GM23248 (cell line): Measurements from ENCODE around the gene CRACDL. TPM values are rescaled to one million over a fixed set of nuclear protein-coding genes. Genes with fewer than 3 reads are reported as not detected.

Experiments used
- DNase-seq: peaks from one replicate; pipeline ENCODE4 v3.0.0-alpha.2; 2015
- H2AFZ ChIP-seq: fragments of 200-600 bp; sonication (generic); 2 replicates; pipeline ENCODE4 v1.6.1; 2016; ENCODE audit warnings: antibody characterized with exemption
- H3F3A ChIP-seq: fragments of 200-600 bp; sonication (generic); 2 replicates; pipeline ENCODE4 v1.6.1; 2016; ENCODE audit warnings: mild to moderate bottlenecking, antibody characterized with exemption, mixed run types; ENCODE audit not compliant: insufficient read depth
- H3K27ac ChIP-seq: fragments of 200-600 bp; sonication (generic); 2 replicates; pipeline ENCODE4 v1.5.1; 2016; ENCODE audit warnings: mild to moderate bottlenecking
- H3K27me3 ChIP-seq: fragments of 200-600 bp; sonication (generic); replicated peaks from 2 replicates; pipeline ENCODE4 v1.6.1; 2016; ENCODE audit warnings: mild to moderate bottlenecking; ENCODE audit not compliant: insufficient read depth
- H3K36me3 ChIP-seq: fragments of 200-600 bp; sonication (generic); 2 replicates; pipeline ENCODE4 v1.6.1; 2016; ENCODE audit warnings: low read depth, mild to moderate bottlenecking
- H3K4me1 ChIP-seq: fragments of 200-600 bp; sonication (generic); 2 replicates; pipeline ENCODE4 v1.6.1; 2016; ENCODE audit warnings: mild to moderate bottlenecking; ENCODE audit not compliant: insufficient read depth
- H3K4me2 ChIP-seq: fragments of 200-600 bp; sonication (generic); one replicate; pipeline ENCODE4 v1.6.1; 2016; ENCODE audit warnings: mild to moderate bottlenecking; ENCODE audit not compliant: unreplicated experiment
- H3K4me3 ChIP-seq: fragments of 200-600 bp; sonication (generic); 2 replicates; pipeline ENCODE4 v1.5.1; 2016; ENCODE audit warnings: mild to moderate bottlenecking
- H3K79me2 ChIP-seq: fragments of 200-600 bp; sonication (generic); 2 replicates; pipeline ENCODE4 v1.6.1; 2016; ENCODE audit warnings: mild to moderate bottlenecking; ENCODE audit not compliant: insufficient read depth
- H3K9ac ChIP-seq: fragments of 200-600 bp; sonication (generic); 2 replicates; pipeline ENCODE4 v1.6.1; 2016; ENCODE audit warnings: mild to moderate bottlenecking
- H3K9me2 ChIP-seq: fragments of 200-600 bp; sonication (generic); 2 replicates; pipeline ENCODE4 v1.6.1; 2016; ENCODE audit warnings: mixed run types, mild to moderate bottlenecking, moderate library complexity; ENCODE audit not compliant: insufficient read depth
- H3K9me3 ChIP-seq: fragments of 200-600 bp; sonication (generic); one replicate; pipeline ENCODE4 v1.6.1; 2017; ENCODE audit warnings: low read depth
- H4K20me1 ChIP-seq: fragments of 200-600 bp; sonication (generic); 2 replicates; pipeline ENCODE4 v1.6.0; 2016; ENCODE audit not compliant: insufficient read depth
- EZH2 ChIP-seq: fragments of 200-600 bp; sonication (generic); IDR thresholded peaks from 2 replicates; pipeline ENCODE4 v1.6.1; 2018; ENCODE audit warnings: antibody characterized with exemption, mild to moderate bottlenecking; ENCODE audit not compliant: insufficient read depth, poor library complexity, severe bottlenecking
- EZH2phosphoT487 ChIP-seq: fragments of 200-600 bp; sonication (generic); IDR thresholded peaks from 2 replicates; pipeline ENCODE4 v1.6.1; 2018; ENCODE audit warnings: antibody characterized with exemption, moderate library complexity, mild to moderate bottlenecking, low read depth; ENCODE audit not compliant: insufficient read depth
- WGBS, 2 experiments: methylation state at CpG; one replicate each; pipeline ENCODE4 v1.1.6; 2015 to 2017; ENCODE audit warnings: low lambda C conversion rate in 2 of 2, low coverage in 1 of 2; ENCODE audit errors: missing lambda C conversion rate in 2 of 2; 5-methylcytosine and 5-hydroxymethylcytosine counted together
- in situ Hi-C: fragments of 300-500 bp; cut with MboI; formaldehyde crosslinking; loops from 2 replicates; pipeline ENCODE4 v1.15.0; 2020
- polyA plus RNA-seq: library from polyadenylated mRNA; unstranded; fragments of >200 nt; fragmentation: Nextera tagmentation; extraction: Ambion mirVana; gene quantifications from 2 replicates; pipeline ENCODE4 v1.2.1, GENCODE V29; 2016
- total RNA-seq: library from RNA; depleted of rRNA; stranded (reverse); fragments of >200 nt; shearing (Covaris generic); gene quantifications from 2 replicates; pipeline ENCODE4 v1.2.3, GENCODE V29; 2014

Gene CRACDL
- total and polyA plus RNA-seq, 2 experiments from 2014 or later: not detected

- no peaks in the 10 kb centered on the region for H4K20me1 ChIP-seq
- in situ Hi-C loops: no loop called here
- H3K79me2 ChIP-seq: no peaks in the 10 kb centered on the region
- H3K27ac ChIP-seq: no peak overlapping the region
- H3K4me3 ChIP-seq: no peak overlapping the region
- no peak for DNase-seq
- TF ChIP-seq EZH2 (no peak), EZH2phosphoT487 (no peak)
- no peak overlapping the region for H3K9ac ChIP-seq
- no peaks in the 10 kb centered on the region for H3K9me2 ChIP-seq
- H3K4me2 ChIP-seq: no peak overlapping the region
- peaks cover 8% of the 10 kb centered on the region; the same call in 1 of the 2 replicates for H3K27me3 ChIP-seq
- no peaks in the 10 kb centered on the region for H3K4me1 ChIP-seq
- no peaks in the 10 kb centered on the region for H3K36me3 ChIP-seq
- 0 out of 2 replicates have a peak, but pooled peaks cover 4% of the 10 kb centered on the region for H3F3A ChIP-seq
- H2AFZ ChIP-seq: no peak overlapping the region
- H3K9me3 ChIP-seq: no peaks in the 10 kb centered on the region
- WGBS, 2 experiments: 78 to 95% methylated on average over 4 of the region's 4 CpGs
These were observed 171.5 kb downstream of the CRACDL start for GRCh38 chr2:98764499-98764898.

- TF ChIP-seq EZH2: no peak
- TF ChIP-seq EZH2phosphoT487: no peak
- H3K9ac ChIP-seq: no peak overlapping the region
- no peak overlapping the region for H3K4me3 ChIP-seq
- H3K9me3 ChIP-seq: no peaks in the 10 kb centered on the region
- H3K4me2 ChIP-seq: no peak overlapping the region
- H3K36me3 ChIP-seq: no peaks in the 10 kb centered on the region
- H3K27me3 ChIP-seq: peaks cover 8% of the 10 kb centered on the region; the same call in 1 of the 2 replicates
- DNase-seq: no peak
- H4K20me1 ChIP-seq: no peaks in the 10 kb centered on the region
- H3K4me1 ChIP-seq: peaks cover 2% of the 10 kb centered on the region; the same call in 1 of the 2 replicates
- H3K9me2 ChIP-seq: no peaks in the 10 kb centered on the region
- 46 to 48% methylated on average over 6 of the region's 6 CpGs for WGBS, 2 experiments
- H2AFZ ChIP-seq: no peak overlapping the region
- H3K79me2 ChIP-seq: no peaks in the 10 kb centered on the region
- H3F3A ChIP-seq: 0 out of 2 replicates have a peak, but pooled peaks cover 2% of the 10 kb centered on the region
- in situ Hi-C loops: no loop called here
- no peak overlapping the region for H3K27ac ChIP-seq
These were observed 172.6 kb downstream of the CRACDL start for GRCh38 chr2:98763209-98763951.

GRCh38 chr2:98761909-98762308 lies 174.1 kb downstream of the CRACDL start:
- in situ Hi-C loops: no loop called here
- Histone ChIP-seq H3K27ac (no peak overlapping the region), H2AFZ (no peak overlapping the region), H3K4me1 (peaks cover 11% of the 10 kb centered on the region), H3K4me3 (no peak overlapping the region), H4K20me1 (no peaks in the 10 kb centered on the region), H3K9me2 (no peaks in the 10 kb centered on the region), H3K79me2 (no peaks in the 10 kb centered on the region), H3F3A (peaks cover 6% of the 10 kb centered on the region; the same call in 1 of the 2 replicates), H3K36me3 (no peaks in the 10 kb centered on the region), H3K27me3 (peaks cover 3% of the 10 kb centered on the region; the same call in 1 of the 2 replicates), H3K9me3 (no peaks in the 10 kb centered on the region), H3K9ac (no peak overlapping the region), H3K4me2 (no peak overlapping the region)
- DNase-seq: no peak
- 78 to 79% methylated on average over 6 of the region's 6 CpGs for WGBS, 2 experiments
- TF ChIP-seq EZH2 (no peak), EZH2phosphoT487 (no peak)

GRCh38 chr2:98761267-98761781 lies 174.7 kb downstream of the CRACDL start:
- Histone ChIP-seq H3K4me3 (no peak overlapping the region), H3K9me3 (no peaks in the 10 kb centered on the region), H3K4me2 (no peak overlapping the region), H2AFZ (no peak overlapping the region), H3K79me2 (no peaks in the 10 kb centered on the region), H3K9me2 (no peaks in the 10 kb centered on the region), H3K27ac (no peak overlapping the region), H3K27me3 (peaks cover 3% of the 10 kb centered on the region; the same call in 1 of the 2 replicates), H3K36me3 (no peaks in the 10 kb centered on the region), H4K20me1 (no peaks in the 10 kb centered on the region), H3K9ac (no peak overlapping the region), H3F3A (peaks cover 6% of the 10 kb centered on the region; the same call in 1 of the 2 replicates), H3K4me1 (peaks cover 11% of the 10 kb centered on the region)
- in situ Hi-C loops: no loop called here
- no peak for TF ChIP-seq EZH2phosphoT487
- no peak for TF ChIP-seq EZH2
- WGBS, 2 experiments: 70 to 73% methylated on average over 9 of the region's 9 CpGs
- no peak for DNase-seq
